Measurements from ENCODE around the gene RNF39. TPM values are rescaled to one million over a fixed set of nuclear protein-coding genes. Genes with fewer than 3 reads are reported as not detected.

Gene RNF39
- total RNA-seq, 1 experiment from 2014 or later = not detected

DNA sequence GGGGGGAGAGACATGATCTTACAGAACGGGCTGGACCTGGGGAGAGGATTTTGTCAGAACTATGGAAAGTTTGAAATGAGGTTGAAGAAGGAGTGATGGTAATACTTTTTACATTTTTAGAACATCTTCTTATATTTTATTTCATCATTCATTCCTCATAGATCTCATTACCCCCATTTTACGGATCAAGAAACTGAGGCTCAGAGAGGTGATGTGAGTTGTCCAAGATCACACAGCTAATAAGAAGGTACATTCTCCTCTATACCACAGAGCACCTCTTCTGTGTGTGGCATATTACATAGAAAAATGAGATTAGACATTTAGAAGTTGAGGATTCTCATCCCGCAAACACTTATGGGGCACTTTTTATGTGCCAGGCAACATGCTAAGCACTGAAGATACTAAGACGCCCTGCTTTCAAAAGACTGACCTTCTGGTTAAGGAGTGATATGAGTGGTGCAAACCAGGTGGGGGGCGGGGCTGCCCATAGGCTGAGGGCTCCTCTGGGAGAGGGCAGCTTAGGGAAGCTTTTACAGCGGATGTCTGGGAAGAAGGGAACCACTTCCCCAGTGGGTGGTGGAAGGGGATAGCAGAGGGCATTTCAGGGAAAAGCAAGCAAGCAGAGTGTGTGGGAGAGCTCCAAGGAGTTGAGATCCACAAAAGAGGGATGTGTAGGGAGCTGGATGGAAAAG lies 17.4 kb upstream of the RNF39 start:
- H3K27ac ChIP-seq (ENCODE audit: low read depth, low read length, poor library complexity, severe bottlenecking) = no peak overlapping the region
- no TSS peak for BruUV-seq (replicated peaks)
- peaks cover 62% of the 10 kb centered on the region for H3K27me3 ChIP-seq (replicated peaks; ENCODE audit: insufficient read depth, low read depth, low read length, poor library complexity)
- ChIA-PET CTCF (no interaction called here), POLR2A (ENCODE audit: low non-redundant PET) (no interaction called here)
- no peaks in the 10 kb centered on the region for H3K4me1 ChIP-seq (ENCODE audit: insufficient read depth, low read length, poor library complexity, severe bottlenecking)
- DNase-seq (ENCODE audit: low spot score) = no peak
- intact Hi-C loops (cut with micrococcal nuclease; ENCODE audit: unreplicated experiment) = no loop called here
- no peak for TF ChIP-seq EZH2 (IDR thresholded peaks at IDR 0.05; ENCODE audit: borderline replicate concordance, low read depth, low read length, poor library complexity, severe bottlenecking)
- TF ChIP-seq, protein P1, sequence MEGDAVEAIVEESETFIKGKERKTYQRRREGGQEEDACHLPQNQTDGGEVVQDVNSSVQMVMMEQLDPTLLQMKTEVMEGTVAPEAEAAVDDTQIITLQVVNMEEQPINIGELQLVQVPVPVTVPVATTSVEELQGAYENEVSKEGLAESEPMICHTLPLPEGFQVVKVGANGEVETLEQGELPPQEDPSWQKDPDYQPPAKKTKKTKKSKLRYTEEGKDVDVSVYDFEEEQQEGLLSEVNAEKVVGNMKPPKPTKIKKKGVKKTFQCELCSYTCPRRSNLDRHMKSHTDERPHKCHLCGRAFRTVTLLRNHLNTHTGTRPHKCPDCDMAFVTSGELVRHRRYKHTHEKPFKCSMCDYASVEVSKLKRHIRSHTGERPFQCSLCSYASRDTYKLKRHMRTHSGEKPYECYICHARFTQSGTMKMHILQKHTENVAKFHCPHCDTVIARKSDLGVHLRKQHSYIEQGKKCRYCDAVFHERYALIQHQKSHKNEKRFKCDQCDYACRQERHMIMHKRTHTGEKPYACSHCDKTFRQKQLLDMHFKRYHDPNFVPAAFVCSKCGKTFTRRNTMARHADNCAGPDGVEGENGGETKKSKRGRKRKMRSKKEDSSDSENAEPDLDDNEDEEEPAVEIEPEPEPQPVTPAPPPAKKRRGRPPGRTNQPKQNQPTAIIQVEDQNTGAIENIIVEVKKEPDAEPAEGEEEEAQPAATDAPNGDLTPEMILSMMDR (conservative IDR thresholded peaks at IDR 0.05; ENCODE audit: low read depth, low read length) = no peak
- H3K9me3 ChIP-seq (ENCODE audit: low read depth, low read length, poor library complexity, severe bottlenecking) = no peaks in the 10 kb centered on the region
- no peaks in the 10 kb centered on the region for H3K36me3 ChIP-seq (ENCODE audit: insufficient read depth, low read length, poor library complexity, severe bottlenecking)
- no peak overlapping the region for H3K4me3 ChIP-seq (ENCODE audit: low read depth, low read length, poor library complexity, severe bottlenecking)

DNA sequence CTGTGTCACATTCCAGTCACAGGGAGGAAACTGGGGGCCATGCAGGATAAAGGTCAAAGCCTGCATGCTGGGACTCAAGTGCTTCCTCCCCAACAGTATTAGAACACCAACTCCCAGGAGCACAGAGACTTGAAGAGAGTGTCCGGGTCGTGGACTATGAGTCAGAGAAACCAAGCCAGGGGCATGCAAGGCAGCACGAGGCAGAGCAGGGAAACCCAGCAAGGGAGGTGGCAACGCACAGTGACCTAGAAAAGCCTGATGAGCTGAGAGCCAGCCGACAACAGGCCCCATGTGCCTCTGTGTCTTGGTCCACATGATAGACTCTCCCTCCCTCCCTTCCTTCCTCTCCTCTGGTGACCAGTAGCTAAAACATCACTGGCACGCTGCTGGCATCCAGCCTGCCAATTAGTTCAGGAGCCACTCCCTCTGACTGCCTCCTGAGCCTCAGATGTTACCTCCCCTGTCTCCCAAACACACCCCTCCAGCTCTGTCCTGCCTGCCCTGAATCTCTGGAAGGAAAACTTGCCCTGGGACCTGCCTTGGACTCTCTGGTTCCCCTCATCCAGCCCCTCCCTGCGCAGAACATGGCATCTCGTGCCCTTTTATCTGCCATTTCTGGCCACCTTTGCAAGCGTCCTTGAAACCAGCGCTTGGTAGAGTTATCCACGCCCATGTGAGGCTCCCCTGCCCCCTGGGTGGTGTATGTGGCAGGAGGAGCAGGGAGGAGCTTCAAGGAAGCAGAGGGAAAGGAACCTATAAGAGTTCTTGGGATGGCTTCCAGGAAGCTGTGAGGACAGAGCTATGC lies 16.2 kb upstream of the RNF39 start:
- no TSS peak for BruUV-seq (replicated peaks)
- H3K9me3 ChIP-seq (ENCODE audit: low read depth, low read length, poor library complexity, severe bottlenecking) = no peaks in the 10 kb centered on the region
- no peaks in the 10 kb centered on the region for H3K36me3 ChIP-seq (ENCODE audit: insufficient read depth, low read length, poor library complexity, severe bottlenecking)
- H3K27me3 ChIP-seq (replicated peaks; ENCODE audit: insufficient read depth, low read depth, low read length, poor library complexity) = peaks cover 56% of the 10 kb centered on the region
- H3K27ac ChIP-seq (ENCODE audit: low read depth, low read length, poor library complexity, severe bottlenecking) = no peak overlapping the region
- H3K4me1 ChIP-seq (ENCODE audit: insufficient read depth, low read length, poor library complexity, severe bottlenecking) = no peaks in the 10 kb centered on the region
- POLR2A ChIA-PET (ENCODE audit: low non-redundant PET) = no interaction called here
- intact Hi-C loops (cut with micrococcal nuclease; ENCODE audit: unreplicated experiment) = no loop called here
- no peak overlapping the region for H3K4me3 ChIP-seq (ENCODE audit: low read depth, low read length, poor library complexity, severe bottlenecking)
- no peak for DNase-seq (ENCODE audit: low spot score)
- CTCF ChIA-PET = interaction anchor here (1.2 kb wide), 1 partner anchor 11 kb away, joined by 3 read pairs; no protein-coding TSS in a partner anchor
- TF ChIP-seq, protein P1 (conservative IDR thresholded peaks at IDR 0.05; ENCODE audit: low read depth, low read length) = no peak
- no peak for TF ChIP-seq EZH2 (IDR thresholded peaks at IDR 0.05; ENCODE audit: borderline replicate concordance, low read depth, low read length, poor library complexity, severe bottlenecking)

DNA sequence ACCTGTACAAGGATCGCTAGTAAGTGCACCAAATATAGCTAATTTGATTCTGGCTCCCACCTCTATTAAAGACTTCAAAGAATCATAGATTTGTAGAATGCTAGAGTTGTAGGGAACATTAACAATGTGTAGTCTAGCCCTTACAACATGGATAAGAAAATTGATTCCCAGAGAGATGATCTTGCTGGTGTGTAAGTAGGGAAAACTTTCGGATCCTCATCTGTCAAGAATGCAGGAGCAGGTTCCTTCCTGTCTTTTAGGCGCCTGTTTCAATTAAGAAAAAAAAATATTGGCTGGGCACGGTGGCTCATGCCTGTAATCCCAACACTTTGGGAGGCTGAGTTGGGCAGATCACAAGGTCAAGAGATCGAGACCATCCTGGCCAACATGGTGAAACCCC lies 12.3 kb upstream of the RNF39 start:
- peaks cover 25% of the 10 kb centered on the region for H3K27me3 ChIP-seq (replicated peaks; ENCODE audit: insufficient read depth, low read depth, low read length, poor library complexity)
- DNase-seq (ENCODE audit: low spot score) = no peak
- CTCF ChIA-PET = no interaction called here
- no peaks in the 10 kb centered on the region for H3K4me1 ChIP-seq (ENCODE audit: insufficient read depth, low read length, poor library complexity, severe bottlenecking)
- no TSS peak for BruUV-seq (replicated peaks)
- intact Hi-C loops (cut with micrococcal nuclease; ENCODE audit: unreplicated experiment) = no loop called here
- TF ChIP-seq, protein P1 (conservative IDR thresholded peaks at IDR 0.05; ENCODE audit: low read depth, low read length) = no peak
- no peak for TF ChIP-seq EZH2 (IDR thresholded peaks at IDR 0.05; ENCODE audit: borderline replicate concordance, low read depth, low read length, poor library complexity, severe bottlenecking)
- no peak overlapping the region for H3K27ac ChIP-seq (ENCODE audit: low read depth, low read length, poor library complexity, severe bottlenecking)
- H3K9me3 ChIP-seq (ENCODE audit: low read depth, low read length, poor library complexity, severe bottlenecking) = no peaks in the 10 kb centered on the region
- H3K36me3 ChIP-seq (ENCODE audit: insufficient read depth, low read length, poor library complexity, severe bottlenecking) = no peaks in the 10 kb centered on the region
- no peak overlapping the region for H3K4me3 ChIP-seq (ENCODE audit: low read depth, low read length, poor library complexity, severe bottlenecking)
- POLR2A ChIA-PET (ENCODE audit: low non-redundant PET) = no interaction called here
